H1 (cell line): ENCODE data around the gene ZNF133. TPM values are rescaled to one million over a fixed set of nuclear protein-coding genes. Genes with fewer than 3 reads are reported as not detected.

Experiments
- CTCF ChIA-PET: fragments of 300-600 bp; sonication (Branson Sonifier 250); formaldehyde crosslinking; loops from one replicate; lab custom pipeline; 2021; ENCODE audit not compliant: partially characterized antibody; lab: Charles Lee
- POLR2A ChIA-PET: fragments of 300-600 bp; sonication (Branson Sonifier 250); formaldehyde crosslinking; loops from one replicate; lab custom pipeline; 2021; ENCODE audit warnings: inconsistent platforms; ENCODE audit not compliant: partially characterized antibody; lab: Charles Lee
- DNase-seq, 2 experiments: peaks; one replicate each; pipeline versions ENCODE4 v3.0.0 to v3.0.0-alpha.2; 2010 to 2022; ENCODE audit warnings: low spot score in 2 of 2, low read depth in 1 of 2, mixed read lengths in 1 of 2
- FAIRE-seq: peaks from 2 replicates; lab custom pipeline; 2011; peaks lifted over from hg19 to GRCh38; lab: Jason Lieb, UNC
- H2AFZ ChIP-seq: 2 replicates; pipeline ENCODE4 v1.8.1; 2012; ENCODE audit warnings: low read length, inconsistent platforms
- H2AK5ac ChIP-seq: 2 replicates; pipeline ENCODE4 v1.6.1; 2013; ENCODE audit warnings: low read depth, low read length
- H2BK120ac ChIP-seq: replicated peaks from 2 replicates; pipeline ENCODE3; 2013; ENCODE audit warnings: low read depth, low read length, inconsistent platforms
- H2BK12ac ChIP-seq: 2 replicates; pipeline ENCODE4 v1.6.1; 2013; ENCODE audit warnings: low read depth, low read length
- H2BK15ac ChIP-seq: 2 replicates; pipeline ENCODE4 v1.6.1; 2013; ENCODE audit warnings: low read length
- H2BK20ac ChIP-seq: 2 replicates; pipeline ENCODE4 v1.6.1; 2013; ENCODE audit warnings: low read length
- H2BK5ac ChIP-seq: 2 replicates; pipeline ENCODE4 v1.6.1; 2013; ENCODE audit warnings: low read depth, low read length
- H3K14ac ChIP-seq: 2 replicates; pipeline ENCODE4 v1.6.1; 2013; ENCODE audit warnings: inconsistent platforms; ENCODE audit not compliant: insufficient read length
- H3K18ac ChIP-seq: 2 replicates; pipeline ENCODE4 v1.6.1; 2013; ENCODE audit warnings: low read length; ENCODE audit errors: extremely low read depth
- H3K23ac ChIP-seq: 2 replicates; pipeline ENCODE4 v1.6.1; 2013; ENCODE audit warnings: inconsistent platforms; ENCODE audit not compliant: insufficient read length
- H3K23me2 ChIP-seq: 2 replicates; pipeline ENCODE4 v1.6.1; 2013; ENCODE audit warnings: low read depth, low read length
- H3K27ac ChIP-seq: 2 replicates; pipeline ENCODE4 v1.6.1; 2011; ENCODE audit warnings: low read depth, low read length, inconsistent platforms
- H3K27me3 ChIP-seq, 4 experiments: replicated peaks in 1 of 4; 1 replicate in 1 of 4; 2 replicates in 3 of 4; pipeline versions ENCODE4 v1.6.1 to v1.8.1; 2011 to 2013; ENCODE audit warnings: low read length in 3 of 4, mild to moderate bottlenecking in 3 of 4, inconsistent platforms in 2 of 4, mixed read lengths in 2 of 4, moderate library complexity in 1 of 4; ENCODE audit not compliant: control insufficient read depth in 3 of 4, insufficient read depth in 3 of 4; ENCODE audit errors: extremely low read depth in 1 of 4
- H3K36me3 ChIP-seq, 4 experiments: 2 replicates each; pipeline versions ENCODE4 v1.6.1 to v1.8.1; 2011 to 2013; ENCODE audit warnings: mild to moderate bottlenecking in 4 of 4, low read length in 3 of 4, moderate library complexity in 2 of 4, control low read depth in 1 of 4, inconsistent platforms in 1 of 4; ENCODE audit not compliant: insufficient read depth in 4 of 4, control insufficient read depth in 2 of 4
- H3K4ac ChIP-seq: replicated peaks from 2 replicates; pipeline ENCODE3; 2013; ENCODE audit warnings: low read length, low read depth, mixed read lengths, inconsistent platforms; ENCODE audit not compliant: insufficient read length
- H3K4me1 ChIP-seq, 4 experiments: replicated peaks in 1 of 4; 1 replicate in 1 of 4; 2 replicates in 3 of 4; pipeline versions ENCODE4 v1.6.1 to v1.8.1; 2011 to 2013; ENCODE audit warnings: low read length in 3 of 4, inconsistent platforms in 2 of 4, mixed read lengths in 1 of 4; ENCODE audit not compliant: insufficient read depth in 4 of 4, control insufficient read depth in 3 of 4
- H3K4me2 ChIP-seq, 2 experiments: 2 replicates each; pipeline versions ENCODE4 v1.6.1 to v1.8.1; 2011 to 2013; ENCODE audit warnings: low read depth in 2 of 2, low read length in 2 of 2, control low read depth in 1 of 2, inconsistent platforms in 1 of 2, mild to moderate bottlenecking in 1 of 2; ENCODE audit not compliant: insufficient read depth in 1 of 2
- H3K4me3 ChIP-seq, 4 experiments: fragments of 200-600, 300-600 bp in 1 of 4; sonication (generic), shearing (Covaris generic), sonication (Bioruptor Twin) in 1 of 4; 2 replicates each; pipeline versions ENCODE4 v1.5.1 to v1.8.1; 2011 to 2016; ENCODE audit warnings: low read length in 4 of 4, low read depth in 3 of 4, control low read depth in 2 of 4, inconsistent platforms in 2 of 4, mild to moderate bottlenecking in 2 of 4, mixed read lengths in 1 of 4, moderate library complexity in 1 of 4; ENCODE audit not compliant: insufficient read depth in 2 of 4; ENCODE audit errors: extremely low read depth in 1 of 4
- H3K56ac ChIP-seq: replicated peaks from 2 replicates; pipeline ENCODE3; 2013; ENCODE audit warnings: low read depth, mild to moderate bottlenecking, mixed read lengths, low read length, inconsistent platforms; ENCODE audit not compliant: insufficient read length
- H3K79me1 ChIP-seq: 2 replicates; pipeline ENCODE4 v1.6.1; 2013; ENCODE audit warnings: low read depth, low read length, control low read depth
- H3K79me2 ChIP-seq, 2 experiments: 2 replicates each; pipeline versions ENCODE4 v1.6.1 to v1.8.1; 2012 to 2013; ENCODE audit warnings: low read length in 2 of 2, mild to moderate bottlenecking in 2 of 2, inconsistent platforms in 1 of 2; ENCODE audit not compliant: insufficient read depth in 2 of 2, control insufficient read depth in 1 of 2
- H3K9ac ChIP-seq, 4 experiments: replicated peaks in 1 of 4; 1 replicate in 1 of 4; 2 replicates in 3 of 4; pipeline versions ENCODE4 v1.6.1 to v1.8.1; 2011 to 2013; ENCODE audit warnings: low read depth in 3 of 4, low read length in 3 of 4, control low read depth in 2 of 4, mild to moderate bottlenecking in 2 of 4, moderate library complexity in 2 of 4, inconsistent platforms in 1 of 4; ENCODE audit errors: extremely low read depth in 1 of 4
- H3K9me3 ChIP-seq, 2 experiments: 2 replicates each; pipeline versions ENCODE4 v1.6.1 to v1.8.1; 2012 to 2013; ENCODE audit warnings: mild to moderate bottlenecking in 2 of 2, moderate library complexity in 2 of 2, control low read depth in 1 of 2, inconsistent platforms in 1 of 2, low read depth in 1 of 2, low read length in 1 of 2, mixed read lengths in 1 of 2; ENCODE audit not compliant: insufficient read depth in 2 of 2
- H4K20me1 ChIP-seq, 2 experiments: replicated peaks in 1 of 2; 2 replicates each; pipeline versions ENCODE3 to v1.8.1; 2011 to 2013; ENCODE audit warnings: inconsistent platforms in 2 of 2, low read length in 2 of 2, mild to moderate bottlenecking in 1 of 2; ENCODE audit not compliant: insufficient read depth in 2 of 2, control insufficient read depth in 1 of 2
- H4K5ac ChIP-seq: 2 replicates; pipeline ENCODE4 v1.6.1; 2013; ENCODE audit warnings: low read length, low read depth, mixed read lengths, inconsistent platforms; ENCODE audit not compliant: insufficient read length
- H4K8ac ChIP-seq: 2 replicates; pipeline ENCODE4 v1.8.0; 2013; ENCODE audit warnings: mild to moderate bottlenecking, moderate library complexity, low read length, inconsistent platforms; ENCODE audit not compliant: insufficient read depth; ENCODE audit errors: extremely low read depth
- H4K91ac ChIP-seq: replicated peaks from 2 replicates; pipeline ENCODE3; 2013; ENCODE audit warnings: low read length, mixed read lengths, inconsistent platforms; ENCODE audit not compliant: insufficient read length
- CBX5 ChIP-seq: fragments of 300-800, 300-1000 bp; sonication (generic); IDR thresholded peaks from 2 replicates; pipeline ENCODE4 v1.7.1; 2016; ENCODE audit warnings: antibody characterized with exemption, low read length, low read depth
- KDM1A ChIP-seq: fragments of 200-600, 300-600 bp; sonication (generic); IDR thresholded peaks from 2 replicates; pipeline ENCODE4 v1.7.1; 2016; ENCODE audit warnings: mild to moderate bottlenecking, low read length, borderline replicate concordance
- NRF1 ChIP-seq: IDR thresholded peaks from 2 replicates; pipeline ENCODE4 v1.6.1; 2011; ENCODE audit warnings: mild to moderate bottlenecking, low read depth, low read length, improper control_type of control experiment
- RAD21 ChIP-seq, 2 experiments: IDR thresholded peaks in 1 of 2; conservative IDR thresholded peaks in 1 of 2; 2 replicates each; pipeline ENCODE4 v1.6.1; 2011; ENCODE audit warnings: low read depth in 2 of 2, low read length in 2 of 2, improper control_type of control experiment in 1 of 2, inconsistent platforms in 1 of 2, mild to moderate bottlenecking in 1 of 2, moderate library complexity in 1 of 2
- YY1 ChIP-seq: IDR thresholded peaks from 2 replicates; pipeline ENCODE4 v1.6.1; 2011; ENCODE audit warnings: low read depth, mild to moderate bottlenecking, low read length
- WGBS, 2 experiments: shearing (Covaris generic) in 1 of 2; methylation state at CpG; one replicate each; pipeline versions ENCODE4 v1.1.6 to v1.1.7; 2013 to 2015; ENCODE audit warnings: low lambda C conversion rate in 2 of 2, mixed read lengths in 2 of 2, inconsistent platforms in 1 of 2, low coverage in 1 of 2, missing lambda C conversion rate in 1 of 2; ENCODE audit not compliant: insufficient replicate concordance in 2 of 2, insufficient coverage in 1 of 2, insufficient read length in 1 of 2; ENCODE audit errors: extremely low coverage in 1 of 2, missing lambda C conversion rate in 1 of 2; 5-methylcytosine and 5-hydroxymethylcytosine counted together
- polyA plus RNA-seq, 7 experiments: library from polyadenylated mRNA; depleted of rRNA in 3 of 7; stranded (reverse) in 5 of 7; unstranded in 2 of 7; fragments of >200 nt in 5 of 7; fragments of 200-250 nt in 2 of 7; gene quantifications; 1 replicate in 5 of 7; 2 replicates in 1 of 7; 4 replicates in 1 of 7; pipeline versions ENCODE4 v1.2.1 to v1.2.3, GENCODE V29; 2011 to 2013; ENCODE audit warnings: missing spikeins in 2 of 7, mixed read lengths in 2 of 7
- total RNA-seq: library from RNA; stranded (reverse); fragmentation: NEBNext Ultra II Directional; extraction: Animal tissue kit (Norgen Biotek cat#: 25700); gene quantifications from 2 replicates; pipeline ENCODE4 v1.2.1, GENCODE V29; 2021
- TF ChIP-seq, protein P1 (sequence below), 3 experiments: IDR thresholded peaks; 1 replicate in 2 of 3; 2 replicates in 1 of 3; pipeline versions ENCODE4 v1.5.1 to v1.6.1; 2011; ENCODE audit warnings: low read length in 3 of 3, mild to moderate bottlenecking in 3 of 3, inconsistent platforms in 2 of 3, low read depth in 1 of 3, moderate library complexity in 1 of 3; ENCODE audit not compliant: insufficient read depth in 1 of 3; ENCODE audit errors: control extremely low read depth in 1 of 3

The ZNF133 gene
- total and polyA plus RNA-seq, 2 of the 8 experiments (the other 6 are each of a cell fraction or from before 2014, with no cell fraction given): 12.1 to 15.8 TPM

DNA sequence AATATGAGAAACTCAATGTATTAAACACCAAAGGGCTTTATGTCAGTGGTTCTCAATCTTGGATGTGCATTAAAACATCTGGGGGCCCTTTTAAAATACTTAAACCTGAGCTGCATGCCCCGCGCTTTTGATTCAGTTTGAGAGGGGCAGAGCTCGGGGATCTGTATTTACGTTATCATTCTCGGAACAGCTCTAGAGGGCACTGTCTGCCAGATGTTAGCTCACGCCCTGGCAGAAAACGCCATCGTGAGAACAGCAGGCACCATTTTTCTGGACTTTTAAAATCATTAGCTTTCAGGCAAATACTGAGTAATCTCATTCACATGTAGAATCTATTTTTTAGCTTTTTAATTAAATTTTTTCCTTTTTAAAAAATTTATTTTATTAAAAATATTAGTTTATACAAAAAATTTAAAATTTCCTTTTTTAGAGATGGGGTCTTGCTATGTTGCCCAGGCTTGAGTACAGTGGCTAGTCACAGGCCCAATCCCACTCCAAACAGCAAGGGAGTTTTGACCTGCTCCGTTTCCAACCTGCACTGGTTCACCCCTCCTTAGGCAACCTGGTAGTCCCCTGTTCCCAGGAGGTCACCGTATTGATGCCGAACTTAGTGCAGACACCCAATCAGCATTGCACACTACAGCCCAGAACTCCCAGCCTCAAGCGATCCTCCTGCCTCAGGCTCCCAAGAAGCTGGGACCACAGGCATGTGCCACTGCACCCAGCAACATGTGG lies 30.0 kb upstream of the ZNF133 start:
- H2BK5ac ChIP-seq: no peak overlapping the region
- H3K4ac ChIP-seq: no peak overlapping the region
- no peak overlapping the region for H4K91ac ChIP-seq
- H3K27me3 ChIP-seq: no peaks in the 10 kb centered on the region
- no peak overlapping the region for H3K4me2 ChIP-seq
- H3K14ac ChIP-seq: no peak overlapping the region
- FAIRE-seq (no peak), DNase-seq (no peak)
- H3K23ac ChIP-seq: no peak overlapping the region
- no peak overlapping the region for H3K4me3 ChIP-seq
- 85% methylated on average over 12 of the region's 12 CpGs; no CpG with 5 or more reads in 1 of the 2 experiments for WGBS, 2 experiments
- POLR2A ChIA-PET: interaction anchor here (1.4 kb wide), 1 partner anchor 30 kb away, joined by 6 read pairs; the partner anchor contains the start of gene ZNF133
- no peak overlapping the region for H2AK5ac ChIP-seq
- H3K9me3 ChIP-seq: no peaks in the 10 kb centered on the region
- CTCF ChIA-PET: interaction anchor here (0.8 to 2.3 kb wide), 9 partner anchors 9 to 125 kb away, joined by 3 to 9 read pairs (median 4); partner anchors contain the start of gene ZNF133
- no peaks in the 10 kb centered on the region for H3K36me3 ChIP-seq
- H2BK15ac ChIP-seq: no peak overlapping the region
- no peaks in the 10 kb centered on the region for H3K23me2 ChIP-seq
- H3K4me1 ChIP-seq: no peaks in the 10 kb centered on the region
- H3K27ac ChIP-seq: no peak overlapping the region
- H2BK20ac ChIP-seq: no peak overlapping the region
- H4K8ac ChIP-seq: no peak overlapping the region
- H3K9ac ChIP-seq: no peak overlapping the region
- H2AFZ ChIP-seq: no peak overlapping the region
- H3K79me2 ChIP-seq: no peaks in the 10 kb centered on the region
- TF ChIP-seq, protein P1, sequence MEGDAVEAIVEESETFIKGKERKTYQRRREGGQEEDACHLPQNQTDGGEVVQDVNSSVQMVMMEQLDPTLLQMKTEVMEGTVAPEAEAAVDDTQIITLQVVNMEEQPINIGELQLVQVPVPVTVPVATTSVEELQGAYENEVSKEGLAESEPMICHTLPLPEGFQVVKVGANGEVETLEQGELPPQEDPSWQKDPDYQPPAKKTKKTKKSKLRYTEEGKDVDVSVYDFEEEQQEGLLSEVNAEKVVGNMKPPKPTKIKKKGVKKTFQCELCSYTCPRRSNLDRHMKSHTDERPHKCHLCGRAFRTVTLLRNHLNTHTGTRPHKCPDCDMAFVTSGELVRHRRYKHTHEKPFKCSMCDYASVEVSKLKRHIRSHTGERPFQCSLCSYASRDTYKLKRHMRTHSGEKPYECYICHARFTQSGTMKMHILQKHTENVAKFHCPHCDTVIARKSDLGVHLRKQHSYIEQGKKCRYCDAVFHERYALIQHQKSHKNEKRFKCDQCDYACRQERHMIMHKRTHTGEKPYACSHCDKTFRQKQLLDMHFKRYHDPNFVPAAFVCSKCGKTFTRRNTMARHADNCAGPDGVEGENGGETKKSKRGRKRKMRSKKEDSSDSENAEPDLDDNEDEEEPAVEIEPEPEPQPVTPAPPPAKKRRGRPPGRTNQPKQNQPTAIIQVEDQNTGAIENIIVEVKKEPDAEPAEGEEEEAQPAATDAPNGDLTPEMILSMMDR (IDR thresholded peaks at IDR 0.05; ENCODE audit: control extremely low read depth in 1 of 3, insufficient read depth in 1 of 3, low read depth in 1 of 3, low read length in 3 of 3): peak; percentile 29 to 45 (median 37)
- TF ChIP-seq YY1 (0 out of 2 replicates have a peak, but pooled peaks have one; percentile 32), KDM1A (no peak), NRF1 (no peak), CBX5 (no peak), RAD21 (IDR thresholded peaks at IDR 0.05 in 1 of 2, conservative IDR thresholded peaks at IDR 0.05 in 1 of 2; ENCODE audit: low read depth in 2 of 2, low read length in 2 of 2) (peak; percentile 59 to 76)
- H2BK12ac ChIP-seq: 0 out of 2 replicates have a peak overlapping the region, but pooled peaks have one; percentile 50
- H3K18ac ChIP-seq: no peak overlapping the region
- no peaks in the 10 kb centered on the region for H4K20me1 ChIP-seq
- no peak overlapping the region for H4K5ac ChIP-seq
- H3K79me1 ChIP-seq: no peaks in the 10 kb centered on the region
- H2BK120ac ChIP-seq: no peak overlapping the region
- H3K56ac ChIP-seq: no peak overlapping the region
